Osteocyte (in vitro differentiated cells): Measurements from ENCODE around the gene SLC7A7. TPM values are rescaled to one million over a fixed set of nuclear protein-coding genes. Genes with fewer than 3 reads are reported as not detected.

Experiments used
- DNase-seq: peaks from one replicate; pipeline ENCODE4 v3.0.0; 2021; ENCODE audit warnings: mixed read lengths; ENCODE audit not compliant: unreplicated experiment; ENCODE audit errors: extremely low spot score
- H3K27ac Mint-ChIP-seq: one replicate; pipeline ENCODE4 v1.8.0; 2021; ENCODE audit warnings: mild to moderate bottlenecking, mixed read lengths; ENCODE audit not compliant: unreplicated experiment
- H3K27me3 Mint-ChIP-seq: one replicate; pipeline ENCODE4 v1.8.0; 2021; ENCODE audit warnings: mixed read lengths; ENCODE audit not compliant: unreplicated experiment
- H3K36me3 Mint-ChIP-seq: one replicate; pipeline ENCODE4 v1.8.0; 2021; ENCODE audit warnings: mixed read lengths; ENCODE audit not compliant: unreplicated experiment
- H3K4me1 Mint-ChIP-seq: one replicate; pipeline ENCODE4 v1.8.0; 2021; ENCODE audit warnings: mixed read lengths; ENCODE audit not compliant: unreplicated experiment
- H3K4me3 Mint-ChIP-seq: one replicate; pipeline ENCODE4 v1.8.0; 2021; ENCODE audit warnings: mild to moderate bottlenecking, moderate library complexity, mixed read lengths; ENCODE audit not compliant: unreplicated experiment
- H3K9me3 Mint-ChIP-seq: one replicate; pipeline ENCODE4 v1.8.0; 2021; ENCODE audit warnings: mixed read lengths; ENCODE audit not compliant: unreplicated experiment
- total RNA-seq: library from RNA; stranded (reverse); gene quantifications from 2 replicates; pipeline ENCODE4 v1.2.1, GENCODE V29; 2021
- TF ChIP-seq, protein P1 (sequence below): fragments of 200-600 bp; sonication (generic); IDR thresholded peaks from 2 replicates; pipeline ENCODE4 v1.5.0; 2021; ENCODE audit warnings: antibody characterized with exemption, mild to moderate bottlenecking, moderate library complexity

The SLC7A7 gene
- total RNA-seq, 1 donor from 2014 or later = 1.6 TPM

DNA sequence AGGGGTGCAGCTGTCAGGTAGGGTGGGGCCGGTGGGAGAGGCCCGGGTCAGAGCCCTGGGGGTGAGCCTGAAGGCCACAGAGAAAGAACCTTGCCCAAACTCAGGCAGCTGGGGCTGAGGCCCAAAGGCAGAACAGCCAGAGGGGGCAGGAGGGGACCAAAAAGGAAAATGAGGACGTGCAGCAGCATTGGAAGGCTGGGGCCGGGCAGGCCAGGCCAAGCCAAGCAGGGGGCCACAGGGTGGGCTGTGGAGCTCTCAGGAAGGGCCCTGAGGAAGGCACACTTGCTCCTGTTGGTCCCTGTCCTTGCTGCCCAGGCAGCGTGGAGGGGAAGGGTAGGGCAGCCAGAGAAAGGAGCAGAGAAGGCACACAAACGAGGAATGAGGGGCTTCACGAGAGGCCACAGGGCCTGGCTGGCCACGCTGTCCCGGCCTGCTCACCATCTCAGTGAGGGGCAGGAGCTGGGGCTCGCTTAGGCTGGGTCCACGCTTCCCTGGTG is 31.6 kb upstream of the SLC7A7 start:
- H3K36me3 Mint-ChIP-seq = peaks cover 39% of the 10 kb centered on the region
- no peaks in the 10 kb centered on the region for H3K9me3 Mint-ChIP-seq
- H3K27ac Mint-ChIP-seq = peak overlapping the region; percentile 81

DNA sequence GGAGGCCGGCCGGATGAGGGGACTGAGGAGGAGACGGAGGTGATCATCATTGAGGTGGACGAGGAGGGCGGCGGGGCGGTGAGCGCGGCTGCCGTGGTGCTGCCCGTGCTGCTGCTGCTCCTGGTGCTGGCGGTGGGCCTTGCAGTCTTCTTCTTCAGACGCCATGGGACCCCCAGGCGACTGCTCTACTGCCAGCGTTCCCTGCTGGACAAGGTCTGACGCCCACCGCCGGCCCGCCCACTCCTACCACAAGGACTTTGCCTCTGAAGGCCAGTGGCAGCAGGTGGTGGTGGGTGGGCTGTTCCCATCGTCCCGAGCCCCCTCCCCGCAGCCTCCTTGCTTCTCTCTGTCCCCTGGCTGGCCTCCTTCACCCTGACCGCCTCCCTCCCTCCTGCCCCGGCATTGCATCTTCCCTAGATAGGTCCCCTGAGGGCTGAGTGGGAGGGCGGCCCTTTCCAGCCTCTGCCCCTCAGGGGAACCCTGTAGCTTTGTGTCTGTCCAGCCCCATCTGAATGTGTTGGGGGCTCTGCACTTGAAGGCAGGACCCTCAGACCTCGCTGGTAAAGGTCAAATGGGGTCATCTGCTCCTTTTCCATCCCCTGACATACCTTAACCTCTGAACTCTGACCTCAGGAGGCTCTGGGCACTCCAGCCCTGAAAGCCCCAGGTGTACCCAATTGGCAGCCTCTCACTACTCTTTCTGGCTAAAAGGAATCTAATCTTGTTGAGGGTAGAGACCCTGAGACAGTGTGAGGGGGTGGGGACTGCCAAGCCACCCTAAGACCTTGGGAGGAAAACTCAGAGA is 30.8 kb upstream of the SLC7A7 start:
- H3K9me3 Mint-ChIP-seq = no peaks in the 10 kb centered on the region
- H3K4me1 Mint-ChIP-seq = peaks cover 61% of the 10 kb centered on the region
- DNase-seq = no peak
- TF ChIP-seq, protein P1, sequence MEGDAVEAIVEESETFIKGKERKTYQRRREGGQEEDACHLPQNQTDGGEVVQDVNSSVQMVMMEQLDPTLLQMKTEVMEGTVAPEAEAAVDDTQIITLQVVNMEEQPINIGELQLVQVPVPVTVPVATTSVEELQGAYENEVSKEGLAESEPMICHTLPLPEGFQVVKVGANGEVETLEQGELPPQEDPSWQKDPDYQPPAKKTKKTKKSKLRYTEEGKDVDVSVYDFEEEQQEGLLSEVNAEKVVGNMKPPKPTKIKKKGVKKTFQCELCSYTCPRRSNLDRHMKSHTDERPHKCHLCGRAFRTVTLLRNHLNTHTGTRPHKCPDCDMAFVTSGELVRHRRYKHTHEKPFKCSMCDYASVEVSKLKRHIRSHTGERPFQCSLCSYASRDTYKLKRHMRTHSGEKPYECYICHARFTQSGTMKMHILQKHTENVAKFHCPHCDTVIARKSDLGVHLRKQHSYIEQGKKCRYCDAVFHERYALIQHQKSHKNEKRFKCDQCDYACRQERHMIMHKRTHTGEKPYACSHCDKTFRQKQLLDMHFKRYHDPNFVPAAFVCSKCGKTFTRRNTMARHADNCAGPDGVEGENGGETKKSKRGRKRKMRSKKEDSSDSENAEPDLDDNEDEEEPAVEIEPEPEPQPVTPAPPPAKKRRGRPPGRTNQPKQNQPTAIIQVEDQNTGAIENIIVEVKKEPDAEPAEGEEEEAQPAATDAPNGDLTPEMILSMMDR = no peak
- no peaks in the 10 kb centered on the region for H3K27me3 Mint-ChIP-seq
- H3K36me3 Mint-ChIP-seq = peaks cover 47% of the 10 kb centered on the region
- peak overlapping the region; percentile 14 for H3K4me3 Mint-ChIP-seq
- peak overlapping the region; percentile 81 for H3K27ac Mint-ChIP-seq

More for the DNA sequence above, 31.6 kb upstream of the SLC7A7 start:
- H3K4me3 Mint-ChIP-seq = peak overlapping the region; percentile 14
- no peaks in the 10 kb centered on the region for H3K27me3 Mint-ChIP-seq
- TF ChIP-seq, protein P1 = no peak
- DNase-seq = no peak
- H3K4me1 Mint-ChIP-seq = peaks cover 66% of the 10 kb centered on the region

DNA sequence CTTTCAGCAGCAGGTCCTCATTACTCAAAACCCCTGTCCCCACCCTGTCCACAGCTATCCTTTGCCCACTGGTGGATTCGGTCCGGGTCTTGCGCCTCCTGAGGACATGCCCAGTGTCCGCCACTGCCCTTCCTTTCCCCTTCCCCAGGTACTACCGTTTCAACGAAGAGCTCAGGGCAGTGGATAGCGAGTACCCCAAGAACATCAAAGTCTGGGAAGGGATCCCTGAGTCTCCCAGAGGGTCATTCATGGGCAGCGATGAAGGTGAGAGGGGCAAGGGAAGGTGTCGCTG is 29.8 kb upstream of the SLC7A7 start:
- Mint-ChIP-seq H3K27ac (peak overlapping the region; percentile 81), H3K4me3 (no peak overlapping the region), H3K9me3 (no peaks in the 10 kb centered on the region), H3K36me3 (peaks cover 53% of the 10 kb centered on the region), H3K27me3 (no peaks in the 10 kb centered on the region), H3K4me1 (peaks cover 59% of the 10 kb centered on the region)
- TF ChIP-seq, protein P1 = no peak
- no peak for DNase-seq

DNA sequence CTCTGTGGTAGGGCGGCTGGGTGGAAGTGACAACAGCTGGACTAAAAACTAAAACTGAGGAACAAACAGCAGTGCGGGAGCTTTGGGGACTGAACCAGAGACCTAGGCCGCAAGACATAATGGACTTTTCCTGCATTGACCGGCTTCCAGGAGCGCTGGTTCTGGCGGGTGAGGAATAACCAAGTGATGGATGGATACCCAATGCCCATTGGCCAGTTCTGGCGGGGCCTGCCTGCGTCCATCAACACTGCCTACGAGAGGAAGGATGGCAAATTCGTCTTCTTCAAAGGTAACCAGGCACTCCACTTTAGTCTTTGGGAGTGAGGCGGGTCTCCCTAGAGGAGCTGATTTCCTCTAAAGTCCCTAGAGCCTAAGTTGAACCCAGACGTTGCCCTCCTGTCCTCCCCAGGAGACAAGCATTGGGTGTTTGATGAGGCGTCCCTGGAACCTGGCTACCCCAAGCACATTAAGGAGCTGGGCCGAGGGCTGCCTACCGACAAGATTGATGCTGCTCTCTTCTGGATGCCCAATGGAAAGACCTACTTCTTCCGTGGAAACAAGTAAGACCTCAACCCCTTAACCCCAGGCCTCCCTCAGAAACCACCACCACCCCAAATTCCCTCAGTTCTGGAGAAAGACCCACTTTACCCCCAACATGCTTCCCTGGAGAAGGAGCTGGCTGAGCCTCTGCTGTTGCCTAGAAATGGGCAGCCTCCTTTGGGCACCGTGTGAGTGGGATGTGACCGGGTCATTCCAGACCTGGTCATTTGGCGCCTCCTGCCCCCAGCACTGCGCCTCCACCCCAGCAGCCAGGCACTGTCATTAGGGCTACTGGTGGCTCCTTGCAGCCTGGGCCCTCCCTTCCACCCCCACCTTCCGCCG is 29.2 kb upstream of the SLC7A7 start:
- Mint-ChIP-seq H3K27ac (peak overlapping the region; percentile 81), H3K4me1 (peaks cover 60% of the 10 kb centered on the region)

More for the DNA sequence above, 29.2 kb upstream of the SLC7A7 start:
- no peak overlapping the region for H3K4me3 Mint-ChIP-seq
- no peak for DNase-seq
- H3K9me3 Mint-ChIP-seq = no peaks in the 10 kb centered on the region
- no peaks in the 10 kb centered on the region for H3K27me3 Mint-ChIP-seq
- H3K36me3 Mint-ChIP-seq = peaks cover 53% of the 10 kb centered on the region
- TF ChIP-seq, protein P1 = no peak
